Activated CD4-positive, alpha-beta T cell treated with anti-CD3 and anti-CD28 coated beads, Interleukin-2, Interleukin-4, amounts not matched to agents 100 ng/mL and 50 ng/mL, durations not matched to agents 16 hours and 8 hours (primary cell): ENCODE data around the gene HS2ST1.

ENCODE experiments used
- DNase-seq: peaks from one replicate; pipeline ENCODE4 v3.0.0-alpha.2; 2020; ENCODE audit warnings: low spot score

The HS2ST1 gene

DNA sequence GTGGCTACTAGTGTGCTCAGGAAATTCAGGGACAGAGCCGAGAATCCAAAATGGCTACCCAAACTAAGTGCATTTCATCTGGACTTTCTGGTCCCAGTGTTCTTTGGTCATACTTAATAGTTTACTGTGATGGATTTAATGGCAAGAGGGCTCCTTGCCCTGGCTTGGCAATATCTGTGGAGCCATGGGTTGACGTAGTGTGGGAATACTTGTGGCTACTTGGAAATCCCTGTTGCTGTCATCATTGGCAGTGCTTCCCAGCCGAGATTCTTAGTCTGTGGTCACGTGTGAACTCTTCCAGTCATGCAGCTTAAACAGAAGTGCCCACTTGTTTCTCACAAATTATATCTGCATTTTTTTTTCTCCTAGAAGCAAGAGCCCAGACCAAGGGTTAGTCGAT, 198.9 kb downstream of the HS2ST1 start:
- DNase-seq: no peak

DNA sequence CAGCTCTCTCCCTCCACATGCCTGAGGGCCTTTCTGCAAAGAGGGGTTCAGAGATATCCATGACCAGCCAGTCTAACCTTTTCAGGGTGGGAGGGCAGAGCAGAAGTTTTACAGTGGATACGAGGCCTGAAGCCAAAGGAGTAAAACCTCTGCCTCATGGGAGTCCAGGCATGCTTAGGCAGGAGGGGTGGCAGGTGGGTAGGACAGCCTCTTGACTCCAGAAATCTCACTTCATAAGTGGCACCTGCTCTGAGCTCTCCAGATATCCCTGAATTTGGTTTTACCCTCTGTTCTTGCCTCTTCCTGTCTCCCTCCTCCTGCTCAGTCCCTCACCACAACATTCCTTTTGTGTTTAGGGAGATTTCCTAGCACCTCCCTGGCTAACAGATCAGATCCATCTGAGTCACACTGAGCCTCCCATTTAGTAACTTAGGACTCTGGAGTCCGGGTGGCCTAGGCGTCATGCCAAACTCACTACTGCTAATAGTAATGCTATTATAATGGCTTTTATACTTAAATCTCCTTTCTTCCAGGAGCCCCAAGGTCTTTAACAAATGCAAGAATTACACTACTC, 201.0 kb downstream of the HS2ST1 start:
- DNase-seq: no peak

DNA sequence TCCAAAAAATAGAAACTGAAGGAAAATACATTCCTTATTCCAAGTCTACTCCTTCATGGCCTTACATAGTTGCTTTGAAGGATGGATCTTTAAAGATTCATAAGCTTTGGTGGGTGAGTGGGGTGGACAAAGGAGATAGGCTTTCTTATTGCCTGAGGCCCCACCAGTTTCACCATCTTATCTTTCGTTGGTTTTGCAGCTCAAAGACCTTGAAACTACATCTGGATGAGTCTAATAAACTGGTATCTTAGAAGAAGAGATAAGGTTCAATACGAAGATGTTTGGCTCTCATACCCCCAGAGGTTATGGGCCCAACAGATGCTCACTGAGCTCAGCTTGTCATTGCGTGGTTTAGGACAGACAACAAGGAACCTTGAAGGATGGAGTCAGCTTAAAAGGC, 201.5 kb downstream of the HS2ST1 start:
- DNase-seq: no peak

DNA sequence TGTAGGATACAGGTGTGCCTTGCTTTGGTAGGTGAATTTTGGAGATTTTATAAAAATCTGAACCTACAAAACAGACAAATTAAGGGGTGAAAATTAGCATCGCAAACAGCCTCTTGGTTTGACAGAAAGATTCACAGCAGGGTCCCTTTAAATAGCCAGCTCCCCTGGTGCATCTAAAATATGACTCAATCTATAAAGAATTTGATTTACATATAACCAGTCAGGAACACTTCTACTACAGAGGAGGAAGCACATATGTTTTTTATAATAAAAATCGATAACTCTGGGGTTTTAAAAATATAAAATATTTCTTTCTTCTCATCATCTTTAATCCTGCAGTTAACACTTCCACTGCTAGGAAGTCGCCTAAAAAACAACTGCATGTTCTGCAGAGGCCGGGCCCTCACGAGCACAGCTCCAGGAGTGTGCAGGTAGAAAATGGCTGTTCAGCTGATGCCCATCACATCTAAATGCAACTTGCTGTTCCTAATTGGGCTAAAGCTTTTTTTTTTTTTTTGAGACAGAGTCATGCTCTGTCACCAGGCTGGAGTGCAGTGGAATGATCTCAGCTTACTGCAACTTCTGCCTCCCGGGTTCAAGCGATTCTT, 203.4 kb downstream of the HS2ST1 start:
- DNase-seq: no peak

DNA sequence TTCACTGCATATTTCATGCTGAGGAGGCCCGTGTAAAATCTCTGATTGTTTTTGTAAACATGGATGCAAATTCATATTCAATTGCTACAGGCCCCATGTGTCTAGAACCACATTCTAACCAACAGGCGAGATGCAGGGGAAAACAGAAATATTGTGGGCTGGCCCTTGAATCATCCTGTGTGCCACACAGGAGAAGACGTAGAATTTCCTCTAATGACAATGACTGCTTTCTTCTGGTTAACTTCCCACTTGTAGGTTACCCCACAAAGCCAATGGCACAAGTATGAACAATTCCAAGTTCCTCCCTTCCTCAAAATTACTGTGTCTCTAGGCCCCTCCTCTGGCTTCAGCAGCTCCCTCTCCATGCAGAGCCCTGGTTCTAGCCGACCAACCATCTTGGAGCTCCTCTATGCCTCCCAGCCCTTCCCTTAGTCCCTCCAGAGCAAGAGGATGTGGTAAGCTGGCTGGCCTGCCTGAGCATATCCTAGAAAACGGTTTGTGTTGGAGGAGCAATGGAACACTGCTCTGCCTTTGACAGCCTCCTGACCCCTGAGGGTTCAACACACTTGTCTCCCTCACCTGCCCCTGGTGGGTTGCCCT, 205.2 kb downstream of the HS2ST1 start:
- DNase-seq: no peak

DNA sequence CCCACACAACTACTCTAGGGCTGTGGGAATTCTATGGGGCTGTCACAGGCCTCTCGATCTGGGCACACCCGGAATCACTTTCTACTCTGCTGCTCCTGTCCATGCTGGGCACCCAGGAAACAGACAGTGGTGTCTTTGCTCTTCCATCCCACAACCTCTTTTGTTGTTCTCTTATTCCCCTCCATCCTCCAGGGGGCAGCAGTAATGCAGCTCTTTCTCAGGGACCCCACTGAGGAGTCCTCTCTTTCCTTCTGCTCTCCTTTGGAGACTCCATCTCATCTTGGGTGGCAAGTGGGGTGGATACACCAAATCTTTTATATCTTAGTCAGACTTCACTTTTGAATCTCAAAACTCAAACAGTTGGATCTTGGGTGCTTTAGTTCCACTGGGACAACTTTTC, 206.3 kb downstream of the HS2ST1 start:
- DNase-seq: peak; percentile 1

DNA sequence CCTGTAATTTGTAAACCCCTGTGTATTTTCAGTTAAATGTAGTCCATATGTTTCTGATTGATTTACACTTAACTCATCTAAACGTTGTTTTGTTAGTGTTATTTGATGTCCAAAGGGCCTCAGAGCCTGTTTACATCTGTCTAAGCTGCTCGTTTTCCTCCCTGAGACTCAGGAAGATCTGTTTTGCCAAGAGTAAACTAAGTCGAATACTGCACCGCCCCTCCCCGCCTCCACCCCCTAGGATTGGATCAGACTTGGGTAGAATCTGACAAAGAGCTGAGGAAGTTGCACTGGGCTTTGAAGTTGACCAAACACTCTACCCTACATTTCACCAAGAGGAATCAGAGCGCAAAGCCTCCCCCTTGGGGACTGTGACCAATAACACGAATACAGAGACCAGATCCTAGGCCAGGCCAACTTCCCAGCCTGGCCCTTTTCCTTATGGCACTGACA, 207.3 kb downstream of the HS2ST1 start:
- DNase-seq: no peak

DNA sequence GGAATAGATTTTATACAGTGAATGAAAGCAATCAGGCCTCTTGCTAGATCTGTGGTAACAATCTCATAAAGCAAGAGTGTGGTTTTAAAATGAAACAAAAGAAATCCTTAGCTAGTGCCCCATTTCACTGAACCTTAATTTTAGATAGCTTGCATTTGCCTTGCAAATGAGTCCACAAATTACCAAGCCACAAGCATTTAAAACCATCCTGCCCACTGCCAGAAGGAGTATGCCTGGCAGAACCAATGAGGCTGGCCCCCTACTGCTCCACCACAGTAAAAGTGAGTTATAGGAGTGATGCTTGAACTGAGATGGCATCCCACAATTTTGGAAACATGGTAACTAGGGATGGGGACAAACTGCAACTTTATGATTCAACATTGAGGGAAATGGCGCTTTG, 207.8 kb downstream of the HS2ST1 start:
- DNase-seq: no peak

DNA sequence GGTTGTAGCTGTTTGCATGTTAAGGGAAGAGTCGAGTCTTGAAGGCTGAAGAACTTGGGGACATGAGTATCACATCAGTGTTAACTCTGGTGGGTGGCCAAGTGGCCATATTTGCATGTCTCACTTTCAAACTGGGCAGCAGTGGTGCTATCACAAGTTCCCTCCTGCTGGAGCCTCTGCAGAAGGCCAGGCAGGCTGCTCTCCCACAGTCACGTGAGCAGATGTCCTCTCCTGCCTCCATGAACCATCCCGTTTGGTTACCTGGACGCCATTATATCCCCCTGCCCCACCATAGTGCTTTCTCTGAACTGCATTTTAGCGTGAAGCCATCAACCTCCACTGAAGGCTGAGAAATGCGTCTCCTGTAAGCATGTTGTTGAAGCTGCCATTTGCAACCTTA, 209.2 kb downstream of the HS2ST1 start:
- no peak for DNase-seq

DNA sequence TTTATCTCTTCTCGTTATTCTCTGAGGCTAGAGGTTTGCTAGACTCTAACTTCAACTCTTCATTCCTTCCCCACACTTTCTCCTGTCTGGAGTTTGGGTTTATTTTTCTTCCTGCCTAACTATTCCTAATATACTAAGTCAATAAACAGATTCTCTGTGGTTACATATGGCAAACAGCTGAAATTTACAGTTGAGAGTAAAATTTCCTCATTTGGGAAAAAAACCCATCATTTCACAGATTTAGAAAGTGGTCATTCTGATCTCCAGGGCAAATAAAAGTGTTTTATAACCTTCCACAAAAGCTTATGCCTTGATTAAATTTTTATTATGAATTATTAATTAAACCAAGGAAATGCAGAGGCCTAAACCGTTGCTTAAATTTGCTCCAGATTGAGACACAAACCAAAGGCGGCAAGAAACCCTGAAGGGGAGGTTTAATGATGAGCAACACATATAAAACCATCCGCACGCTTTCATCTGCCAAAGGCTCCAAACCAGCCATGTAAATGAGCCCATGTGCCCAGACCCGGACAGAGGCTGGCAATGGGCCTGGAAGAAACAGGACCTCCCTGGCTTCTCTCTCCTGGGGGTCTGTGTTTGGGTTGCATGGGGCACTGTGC, 212.6 kb downstream of the HS2ST1 start:
- DNase-seq: no peak

DNA sequence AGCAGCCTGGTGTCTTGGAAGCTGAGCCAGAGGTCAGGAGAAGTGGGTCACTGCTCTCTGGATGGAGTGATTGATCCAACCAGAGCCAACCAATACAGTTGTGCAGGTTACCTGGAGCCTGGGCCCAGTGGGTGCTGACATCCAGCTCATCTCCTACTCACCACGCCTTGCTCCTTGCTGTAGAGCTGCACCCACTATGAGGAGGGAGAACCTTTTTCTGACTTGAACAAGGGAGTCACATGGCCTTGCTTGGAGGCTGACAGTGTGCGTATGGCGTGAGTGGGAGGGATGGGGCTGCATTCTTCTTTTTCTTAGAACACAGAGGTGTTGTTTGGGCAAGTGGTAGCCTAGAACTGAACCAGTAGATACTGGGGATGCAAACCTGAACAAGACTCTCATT, 213.1 kb downstream of the HS2ST1 start:
- DNase-seq: no peak

DNA sequence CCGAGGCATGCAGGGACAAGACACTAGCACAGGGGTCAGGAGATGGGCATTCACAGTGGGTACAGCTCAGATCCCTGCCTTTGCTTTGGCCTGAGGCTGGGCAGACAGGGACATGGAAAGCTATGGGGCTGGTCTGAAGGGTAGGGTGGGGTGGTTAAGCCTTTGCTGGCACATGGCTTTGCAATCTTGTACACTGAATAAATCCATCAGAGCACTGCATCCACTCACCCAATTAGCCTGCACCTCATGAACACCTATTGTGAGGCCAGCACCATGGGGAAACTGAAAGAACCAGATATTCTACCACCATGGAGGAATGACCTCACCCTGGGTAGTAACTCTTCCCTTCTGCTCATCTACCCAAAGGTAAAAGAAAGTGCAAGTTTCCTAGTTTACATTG, 214.6 kb downstream of the HS2ST1 start:
- no peak for DNase-seq

DNA sequence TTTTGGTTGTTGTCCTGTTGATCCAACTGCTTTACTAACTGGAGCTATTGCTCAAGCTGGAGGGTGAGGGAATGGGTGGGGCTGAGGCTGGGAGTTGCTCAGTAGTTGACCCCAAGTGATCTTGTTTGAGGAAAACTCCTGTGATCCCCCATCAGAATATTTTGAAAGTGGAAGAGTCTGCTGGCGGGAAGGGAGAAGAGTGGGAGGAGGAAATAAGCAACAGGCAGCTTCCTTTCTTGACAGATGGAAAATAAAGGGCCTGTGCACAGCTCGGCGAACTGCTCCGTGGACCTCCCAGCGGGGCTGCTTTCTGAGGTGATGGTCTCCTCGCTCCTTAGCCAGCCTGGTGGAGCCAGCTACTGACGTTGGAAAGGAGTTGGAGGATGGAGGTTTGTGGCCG, 215.2 kb downstream of the HS2ST1 start:
- DNase-seq: no peak

DNA sequence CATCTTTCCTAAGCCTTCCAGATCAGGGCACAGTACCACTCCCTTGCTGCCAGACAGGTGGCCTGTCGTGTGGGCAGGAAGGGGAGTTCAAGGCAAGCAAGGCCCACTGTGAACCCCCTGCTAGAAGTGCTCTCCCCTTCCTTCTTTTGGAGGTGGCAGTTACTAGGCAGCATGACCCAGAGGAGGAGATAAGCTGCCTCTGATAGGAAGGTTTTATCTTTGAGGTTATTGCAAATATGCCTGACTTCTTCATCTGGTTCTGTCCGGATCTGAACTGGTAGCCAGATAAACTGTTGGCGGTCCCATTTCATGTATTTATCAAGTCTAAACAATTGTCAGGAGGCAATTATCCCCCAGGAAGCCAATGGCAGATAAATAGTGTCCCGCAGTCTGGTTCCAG, 216.0 kb downstream of the HS2ST1 start:
- DNase-seq: no peak

DNA sequence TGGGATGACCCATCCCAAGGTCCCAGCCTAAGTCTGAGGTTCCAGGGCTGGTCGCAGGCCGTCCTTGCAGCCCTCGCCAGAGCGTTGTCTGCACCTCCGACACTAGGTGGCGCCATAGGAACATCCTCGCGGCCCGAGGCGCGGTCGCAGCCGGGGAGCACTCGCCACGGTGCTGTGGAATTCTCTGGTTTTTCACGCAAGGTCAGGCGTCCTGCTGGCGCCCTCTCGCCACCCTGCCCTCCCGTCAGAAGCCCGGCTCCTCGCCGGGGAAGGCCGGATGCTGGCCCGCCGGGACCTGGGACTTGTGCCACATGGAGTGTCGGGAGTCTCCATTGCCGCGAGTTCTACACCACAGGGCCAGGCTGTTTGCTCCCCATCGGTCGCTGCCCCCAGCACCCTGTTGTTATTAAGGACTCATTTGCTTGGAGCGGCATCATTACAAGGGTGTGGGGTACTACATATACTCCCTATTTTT, 217.4 kb downstream of the HS2ST1 start:
- DNase-seq: peak; percentile 71

DNA sequence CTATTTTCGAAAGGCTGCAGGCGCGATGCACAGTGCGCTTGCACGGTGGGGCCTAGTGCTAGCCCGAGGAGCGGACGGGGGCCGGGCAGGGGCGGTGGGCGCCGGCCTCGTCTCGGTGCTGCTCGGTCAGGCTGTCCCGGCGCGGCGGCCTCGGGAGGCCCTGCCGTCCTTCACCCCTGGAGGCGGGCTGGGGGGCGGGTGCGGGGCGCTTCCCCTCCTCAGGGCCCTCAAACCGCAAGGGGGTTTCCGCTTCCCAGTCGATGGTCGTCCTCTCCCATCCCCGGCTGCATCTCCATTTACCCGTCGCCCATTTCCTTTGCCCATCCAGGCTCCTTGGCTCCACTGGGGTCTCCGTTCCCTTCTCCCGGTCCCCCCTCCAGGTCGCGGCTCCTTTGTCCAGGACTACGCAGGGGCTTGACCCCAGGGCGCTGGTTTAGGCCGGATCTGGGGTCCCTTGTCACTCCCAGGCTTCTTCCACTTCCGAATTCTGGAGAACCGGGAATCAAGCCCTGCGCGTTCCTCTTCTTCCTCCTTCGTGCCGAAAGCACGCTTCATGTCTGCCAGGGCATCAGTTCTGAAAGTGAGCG, 217.9 kb downstream of the HS2ST1 start:
- DNase-seq: no peak

DNA sequence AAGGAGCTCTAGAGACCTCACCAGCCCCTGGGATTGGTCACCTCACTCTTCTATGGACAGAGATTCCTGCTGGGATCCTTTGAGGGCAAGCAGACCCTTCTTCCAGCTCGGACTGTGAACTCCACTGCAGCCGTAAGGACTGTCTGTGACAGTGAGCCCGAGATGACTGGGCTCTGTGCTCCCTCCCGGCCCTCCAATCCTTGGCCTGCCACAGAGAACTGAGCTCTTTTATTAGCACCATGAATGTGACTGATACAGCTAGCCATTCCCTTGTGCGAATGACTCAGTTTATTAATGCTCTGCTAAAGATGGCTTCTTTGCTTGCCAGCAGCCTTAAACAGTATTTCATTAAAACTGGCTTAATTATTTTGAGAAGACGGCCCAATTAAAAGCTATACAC, 219.6 kb downstream of the HS2ST1 start:
- no peak for DNase-seq

DNA sequence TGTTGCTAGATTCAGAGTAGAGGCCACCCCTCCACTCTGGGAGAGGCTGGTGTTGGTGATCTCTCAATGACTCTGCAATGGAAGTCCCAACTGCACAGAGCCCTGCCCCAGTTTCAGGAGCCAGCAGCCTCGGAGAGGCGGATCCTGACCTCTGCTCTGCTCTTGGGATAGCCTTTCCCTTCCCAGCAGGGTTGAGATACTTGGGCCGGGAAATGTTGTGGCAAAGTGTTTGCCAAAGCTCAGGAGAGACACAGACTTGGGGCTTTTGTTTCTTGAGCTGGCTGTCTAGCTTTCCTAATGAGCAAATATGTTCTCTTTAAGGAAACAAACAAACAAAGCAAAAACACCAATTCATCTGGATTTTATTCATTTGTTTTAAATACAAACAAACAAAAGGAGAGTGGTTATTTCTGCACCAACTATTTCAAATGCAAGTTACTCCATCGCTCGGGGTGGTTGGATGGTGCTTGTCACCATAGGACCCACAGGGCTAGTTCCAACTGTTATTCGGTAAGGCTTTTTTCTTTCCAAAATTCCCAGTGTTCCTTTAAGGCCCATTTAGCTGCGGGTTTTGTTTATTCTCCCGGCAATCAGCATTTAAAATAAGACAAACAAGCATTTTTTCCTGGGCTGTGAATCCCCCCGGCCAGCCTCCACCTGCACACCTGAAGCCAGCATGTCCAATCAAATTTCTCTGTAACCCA, 220.3 kb downstream of the HS2ST1 start:
- DNase-seq: no peak

DNA sequence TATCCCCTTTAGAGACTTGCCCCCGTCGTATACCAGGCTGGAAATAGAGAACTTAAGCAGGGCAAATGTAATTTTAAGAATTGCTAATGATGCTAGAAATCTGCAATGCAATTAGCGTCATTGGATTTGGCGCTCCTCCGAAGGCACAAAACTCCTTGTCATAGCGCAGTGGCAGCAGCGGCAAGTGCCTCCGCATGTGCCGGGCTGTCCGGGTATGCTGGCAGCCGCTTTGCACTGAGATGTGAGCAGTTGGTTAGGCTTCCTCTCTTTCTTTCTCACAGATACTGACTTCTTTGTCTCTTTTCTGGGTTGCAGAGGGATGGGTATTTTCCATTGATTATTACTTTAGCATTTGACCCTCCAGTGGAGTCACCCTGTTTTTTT, 220.9 kb downstream of the HS2ST1 start:
- no peak for DNase-seq

DNA sequence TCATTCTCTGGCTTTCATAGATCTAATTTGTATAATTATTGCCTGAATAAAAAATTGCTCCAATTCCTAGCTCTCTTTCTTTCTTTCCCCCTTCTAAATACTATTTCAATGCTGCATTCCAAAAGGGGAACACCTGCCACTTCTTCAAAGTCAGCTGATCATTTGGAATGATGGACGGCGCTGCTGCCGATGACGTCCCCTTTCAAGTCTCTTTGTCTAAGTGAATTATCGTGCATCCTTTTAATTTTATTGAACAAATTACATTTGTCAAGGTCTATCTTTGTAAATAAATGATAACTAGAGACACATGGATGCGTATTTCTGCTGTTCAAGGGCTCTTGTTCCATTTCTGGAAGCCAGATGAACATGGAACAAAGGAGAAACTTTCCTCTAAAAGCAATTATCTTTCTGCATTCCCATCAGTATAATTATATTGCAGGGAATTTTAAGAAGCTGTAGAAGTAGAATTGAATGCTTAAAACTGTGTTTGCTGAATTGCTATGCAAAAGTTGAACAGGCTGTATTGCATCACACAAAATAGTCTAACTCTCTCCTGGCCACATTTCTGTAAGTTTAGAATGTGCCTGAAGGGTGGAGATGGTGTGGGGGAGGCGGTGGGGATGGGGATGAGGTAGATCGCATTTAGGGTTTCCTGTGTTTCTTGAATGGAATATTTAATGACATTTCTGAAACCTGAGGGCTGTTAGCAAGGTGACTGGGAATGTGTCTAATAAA, 222.3 kb downstream of the HS2ST1 start:
- DNase-seq: no peak

DNA sequence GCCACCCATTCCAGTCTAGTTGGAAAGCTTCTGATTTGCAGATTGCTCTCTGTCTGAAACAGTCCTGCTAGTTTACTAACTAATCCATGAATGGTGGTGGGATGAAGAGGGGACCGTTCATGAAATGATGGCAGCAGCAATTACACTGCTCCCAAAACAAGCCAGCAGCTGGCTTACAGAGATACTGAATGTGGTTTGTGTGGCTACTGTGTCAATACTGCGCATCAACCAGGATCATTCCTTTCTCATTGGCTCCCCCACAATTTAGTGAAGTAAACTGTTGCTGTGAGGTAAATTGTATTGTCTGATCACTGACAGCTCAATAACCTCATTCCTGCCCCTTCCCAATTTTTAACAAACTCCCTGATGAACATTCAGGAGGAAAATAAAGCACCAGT, 222.9 kb downstream of the HS2ST1 start:
- no peak for DNase-seq
